HCEC 1CT (cell line): ENCODE results near the gene FOXP2.

ENCODE experiments used
- DNase-seq: peaks from one replicate; pipeline ENCODE4 v3.0.0-alpha.2; 2017

Gene FOXP2

DNA sequence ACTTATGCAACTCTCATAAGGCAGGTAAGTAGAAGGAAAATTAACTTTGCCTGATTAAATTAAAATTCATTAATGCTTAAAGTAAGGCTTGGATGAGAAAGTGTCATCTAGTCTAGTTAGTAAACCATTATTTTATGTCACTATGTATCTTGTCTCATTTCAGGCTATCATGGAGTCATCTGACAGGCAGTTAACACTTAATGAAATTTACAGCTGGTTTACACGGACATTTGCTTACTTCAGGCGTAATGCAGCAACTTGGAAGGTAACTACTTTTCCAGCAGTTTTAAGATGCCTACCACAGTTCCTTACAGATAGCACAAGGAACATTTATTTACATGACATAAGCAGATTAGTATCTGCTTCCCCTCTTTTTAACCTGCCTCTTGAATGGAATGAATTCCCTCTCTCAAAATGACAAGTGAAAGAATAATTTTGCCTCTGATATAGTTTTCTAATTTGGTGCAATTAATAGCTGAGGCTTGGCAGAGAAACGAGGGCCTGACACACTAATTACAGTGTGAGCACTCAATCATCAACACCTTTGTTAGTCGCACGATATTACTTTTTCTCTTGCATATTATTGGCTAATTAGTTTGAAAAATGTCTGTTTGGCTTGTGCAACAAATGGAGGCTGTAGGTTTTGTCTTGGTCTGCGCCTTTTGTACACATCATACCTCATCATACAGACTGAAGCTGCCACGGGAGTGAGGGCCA, 245.0 kb downstream of the FOXP2 start:
- DNase-seq = no peak

DNA sequence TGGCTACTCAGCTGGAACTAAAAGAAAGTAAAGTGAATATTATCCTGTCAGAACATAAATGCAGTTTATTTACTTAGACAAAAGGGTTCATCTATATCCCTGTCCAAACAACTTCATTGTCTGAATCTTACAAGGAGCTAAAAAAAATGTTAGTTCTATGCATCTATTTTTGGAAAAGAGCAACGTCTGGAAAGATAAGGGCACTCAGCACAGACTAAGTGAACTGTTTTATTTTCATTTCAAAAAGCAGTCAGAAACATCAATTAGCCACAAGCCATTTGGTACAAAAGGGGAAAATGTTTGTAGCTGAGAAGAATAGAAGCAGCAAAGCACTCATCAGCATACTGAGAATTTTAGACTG, 245.5 kb downstream of the FOXP2 start:
- DNase-seq = no peak

- DNase-seq = no peak
Observed at GRCh38 chr7:114660753-114661152, 246.1 kb downstream of the FOXP2 start.

GRCh38 chr7:114662002-114662677, 247.5 kb downstream of the FOXP2 start:
- no peak for DNase-seq

DNA sequence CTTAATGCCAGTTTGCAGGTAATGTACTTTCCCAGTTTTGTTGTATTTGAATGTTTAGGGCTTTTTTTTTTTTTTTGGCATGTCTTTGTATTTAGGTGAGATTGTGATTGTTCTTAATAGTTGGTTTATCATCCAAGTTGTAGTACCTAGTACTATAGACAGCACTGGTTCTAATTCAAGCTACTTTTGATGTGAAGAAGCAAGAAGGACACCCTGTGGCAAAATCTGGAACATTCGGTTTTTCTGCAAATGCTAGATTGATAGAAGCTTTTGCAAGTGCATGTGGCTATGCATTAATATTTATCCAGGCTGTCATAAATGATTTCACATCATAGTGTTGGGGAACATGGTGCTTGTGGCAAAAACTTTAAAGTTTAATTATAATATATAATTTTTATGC, 248.9 kb downstream of the FOXP2 start:
- peak; percentile 43 for DNase-seq

- no peak for DNase-seq
Observed at GRCh38 chr7:114670676-114671075, 256.1 kb downstream of the FOXP2 start.

DNA sequence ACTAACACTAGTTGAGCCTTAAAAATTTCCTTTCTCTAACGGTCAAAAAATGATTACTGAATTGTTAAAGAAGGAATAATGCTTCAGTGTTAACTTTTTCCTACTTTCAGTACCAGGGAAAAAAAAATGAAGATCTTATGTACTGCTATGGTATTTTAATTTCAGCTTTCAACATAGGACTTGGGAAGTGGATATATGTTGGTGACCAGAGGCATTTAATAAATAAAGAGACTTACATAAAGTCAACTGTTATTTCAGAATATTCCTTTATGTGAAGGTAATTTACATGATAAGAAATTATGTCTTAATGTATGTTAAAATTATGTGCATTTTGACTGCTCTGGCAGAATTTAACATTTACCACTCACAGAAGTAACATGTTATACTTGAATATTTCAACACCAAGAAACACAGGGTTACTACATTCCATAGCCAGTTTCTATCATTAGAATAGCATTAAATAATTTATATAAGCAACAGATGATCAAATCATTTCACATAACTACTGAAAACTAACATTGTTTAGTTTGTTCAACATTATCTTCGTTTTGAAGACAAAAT, 257.0 kb downstream of the FOXP2 start:
- no peak for DNase-seq

GRCh38 chr7:114678116-114678515, 263.5 kb downstream of the FOXP2 start:
- DNase-seq = no peak

DNA sequence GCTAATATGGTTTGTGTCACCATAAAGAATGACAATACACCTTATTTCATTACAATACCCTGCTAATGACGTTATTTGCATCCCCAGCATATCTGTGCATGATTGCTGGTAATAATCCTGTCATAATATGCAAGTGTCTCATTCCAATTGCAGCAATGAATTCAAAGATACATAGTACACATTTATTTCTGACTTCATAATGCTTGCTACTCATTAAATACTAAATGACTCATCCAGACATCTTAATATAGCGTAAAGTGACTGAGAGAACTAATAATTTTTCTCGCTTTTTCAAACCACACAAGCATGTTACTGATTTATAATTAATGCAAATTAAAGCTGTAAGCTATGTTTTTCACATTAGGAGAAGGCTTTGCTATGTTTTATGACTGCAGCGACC, 272.6 kb downstream of the FOXP2 start:
- no peak for DNase-seq

DNA sequence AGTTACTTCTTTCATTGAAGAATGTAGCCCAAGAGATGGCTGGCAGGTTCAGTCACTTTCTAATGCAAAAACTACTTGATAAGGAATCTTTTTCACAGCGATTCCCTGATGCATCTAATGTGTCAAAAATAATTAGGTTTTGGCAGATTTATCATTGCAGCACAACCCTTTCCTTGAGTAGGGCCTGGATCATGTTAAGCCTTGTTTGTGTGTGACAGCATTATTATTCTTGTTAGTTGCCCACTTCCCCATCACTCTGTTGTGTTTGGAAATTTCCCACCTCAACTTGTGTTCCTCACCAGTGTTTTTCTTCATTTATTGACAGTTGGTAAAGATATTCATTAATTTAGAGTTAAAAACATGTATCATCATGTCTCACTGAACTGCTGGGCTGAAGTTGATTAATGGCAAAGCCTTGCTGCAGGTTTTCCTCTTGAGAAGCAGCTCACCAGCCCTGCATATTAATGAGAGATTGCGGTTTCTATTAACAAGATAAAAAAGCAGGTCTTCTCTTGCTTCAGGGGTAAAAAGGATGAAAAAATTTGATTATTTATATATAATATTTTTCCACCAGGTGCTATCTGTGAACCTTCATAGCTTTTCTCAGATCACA, 273.9 kb downstream of the FOXP2 start:
- no peak for DNase-seq

GRCh38 chr7:114689406-114689805, 274.8 kb downstream of the FOXP2 start:
- DNase-seq = no peak

DNA sequence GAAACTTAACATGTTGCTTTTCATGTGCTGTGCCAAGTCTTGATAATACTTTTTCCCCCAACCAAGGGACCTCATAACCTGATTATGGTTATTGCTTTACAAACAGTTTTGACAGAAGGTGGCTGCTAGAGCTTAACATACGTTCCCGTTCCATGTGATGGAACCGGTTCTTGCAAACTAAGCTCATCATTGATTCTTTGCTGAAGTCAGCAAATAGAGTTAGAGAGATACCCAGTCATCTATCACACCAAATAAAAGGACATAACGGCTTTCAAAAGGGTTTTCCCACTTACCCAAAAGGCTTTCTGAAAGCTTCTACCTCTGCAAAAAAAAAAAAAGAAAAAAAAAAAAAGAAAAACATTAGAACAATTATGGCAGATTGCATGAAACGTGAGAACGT, 277.0 kb downstream of the FOXP2 start:
- DNase-seq = no peak

GRCh38 chr7:114695182-114695581, 280.6 kb downstream of the FOXP2 start:
- no peak for DNase-seq

GRCh38 chr7:114700247-114700928, 285.8 kb downstream of the FOXP2 start:
- no peak for DNase-seq

DNA sequence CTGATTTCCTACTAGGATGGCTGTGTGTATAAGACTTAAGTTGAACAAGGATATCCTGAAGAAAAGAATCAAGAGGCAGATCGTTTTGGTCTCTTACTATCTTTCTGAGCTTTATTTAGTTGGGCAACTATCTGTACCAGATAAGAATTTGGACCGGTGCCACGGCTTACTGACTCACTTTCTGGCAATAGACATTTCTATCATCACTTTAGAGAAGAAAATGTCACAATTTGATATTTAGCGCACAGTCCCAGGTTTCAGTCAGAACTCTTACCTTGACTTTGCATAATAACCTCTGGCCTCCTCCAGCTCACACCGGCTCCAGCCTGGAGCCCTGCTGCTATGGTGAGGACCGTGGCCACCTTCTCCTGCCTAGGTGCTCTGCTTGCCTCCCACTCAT, 289.1 kb downstream of the FOXP2 start:
- DNase-seq = peak; percentile 10

GRCh38 chr7:114708646-114709045, 294.0 kb downstream of the FOXP2 start:
- DNase-seq = no peak

GRCh38 chr7:114710499-114710898, 295.9 kb downstream of the FOXP2 start:
- no peak for DNase-seq

DNA sequence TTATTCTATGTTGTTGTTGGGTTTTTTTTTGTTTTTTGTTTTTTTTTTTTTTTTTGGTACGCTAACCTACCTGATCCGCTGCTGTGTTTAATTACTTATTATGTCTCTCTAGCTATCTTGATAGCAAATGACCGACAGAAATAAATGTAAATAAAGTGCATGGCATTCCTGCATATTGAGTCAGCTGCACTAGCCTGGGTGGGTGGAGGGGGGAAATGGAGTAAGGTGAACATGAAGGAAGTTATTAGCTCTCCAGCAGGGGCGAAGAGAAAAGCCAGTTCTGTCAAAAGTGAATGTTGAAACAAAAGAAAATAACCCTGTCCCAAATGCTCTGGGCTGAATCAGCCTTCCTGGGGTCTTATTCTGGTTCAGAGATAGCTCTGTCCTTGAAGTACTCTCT, 296.6 kb downstream of the FOXP2 start:
- no peak for DNase-seq

DNA sequence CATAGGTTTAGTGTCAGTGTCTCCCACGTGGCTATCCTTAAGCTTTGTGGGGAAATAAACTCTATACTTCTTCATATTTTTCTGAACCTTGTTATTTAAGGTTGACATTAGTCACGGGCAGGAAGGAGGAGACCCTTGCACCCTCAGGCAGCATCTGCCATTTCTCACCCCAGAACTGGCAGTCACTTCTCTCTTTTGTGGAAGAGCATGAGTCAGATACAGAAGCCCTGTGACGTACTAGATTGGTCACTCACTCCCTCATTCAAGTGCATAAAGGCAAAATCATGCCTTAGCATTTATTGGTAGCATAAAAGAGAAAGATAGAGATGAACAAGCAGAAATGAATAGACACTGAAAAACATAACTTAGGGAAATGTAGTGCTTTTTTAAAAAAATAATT, 301.3 kb downstream of the FOXP2 start:
- peak; percentile 28 for DNase-seq

GRCh38 chr7:114718861-114719260, 304.2 kb downstream of the FOXP2 start:
- DNase-seq = no peak

DNA sequence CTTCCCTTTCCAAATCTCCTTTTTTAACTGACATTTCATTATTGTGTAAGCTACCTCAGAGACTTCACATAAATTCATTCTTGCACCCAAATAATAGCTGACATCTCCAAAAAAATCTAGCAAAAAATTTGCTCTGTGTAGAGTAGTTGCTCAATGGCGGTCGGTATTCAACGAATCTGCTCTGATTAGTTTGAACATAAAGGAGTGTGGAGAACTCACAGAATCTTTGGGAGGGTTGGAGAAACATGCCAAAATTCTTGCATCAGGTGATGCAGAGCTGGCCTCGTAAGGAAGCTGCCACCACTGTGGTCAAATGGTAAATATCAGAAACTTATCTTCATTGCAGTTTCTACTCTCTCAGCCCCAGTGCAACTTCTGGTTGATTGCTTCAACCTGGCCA, 306.1 kb downstream of the FOXP2 start:
- DNase-seq = no peak

- no peak for DNase-seq
Observed at GRCh38 chr7:114722562-114722961, 307.9 kb downstream of the FOXP2 start.

GRCh38 chr7:114723308-114723707, 308.7 kb downstream of the FOXP2 start:
- DNase-seq = no peak

- DNase-seq = no peak
Observed at GRCh38 chr7:114740095-114740494, 325.5 kb downstream of the FOXP2 start.
